IPS-NIHi11 (cell line): ENCODE results near the gene OR2T2.
A peak's percentile ranks its signal among the peaks of the same experiment; 100 is the strongest.
"Not testable (repeated sequence)": the region's sequence is repeated elsewhere in the genome, so short reads cannot be mapped to it uniquely, and the experiment has no call there.

Source experiments
- DNase-seq: peaks from one replicate; pipeline ENCODE4 v3.0.0; 2012; ENCODE audit warnings: mixed read lengths, low spot score

The OR2T2 gene

GRCh38 chr1:248445399-248445798, at the start of gene OR2T2:
TSS of gene OR2T2 (plus strand) at chr1:248445637. CDS start at chr1:248452798, 7,161 bp downstream.
- DNase-seq, result not testable (repeated sequence)

- no peak for DNase-seq
These were observed 42.7 kb upstream of the OR2T2 start, which contains the start of gene OR2T1 for GRCh38 chr1:248402748-248403147. TSS of gene OR2T1 (plus strand) at chr1:248403048. CDS start at chr1:248406148, 3,100 bp downstream.

- DNase-seq, result peak; percentile 9
These were observed 41.4 kb upstream of the OR2T2 start for GRCh38 chr1:248404024-248404423.

- no peak for DNase-seq
These were observed 38.4 kb upstream of the OR2T2 start for GRCh38 chr1:248406721-248407692.

- DNase-seq, result no peak
These were observed 29.2 kb upstream of the OR2T2 start for GRCh38 chr1:248416226-248416625.

- no peak for DNase-seq
These were observed 27.6 kb upstream of the OR2T2 start for GRCh38 chr1:248417854-248418253.

- no peak for DNase-seq
These were observed 24.1 kb upstream of the OR2T2 start for GRCh38 chr1:248421384-248421783.

GRCh38 chr1:248427526-248428191, 17.8 kb upstream of the OR2T2 start:
- not testable (repeated sequence) for DNase-seq

- DNase-seq, result not testable (repeated sequence)
These were observed 17.3 kb upstream of the OR2T2 start for GRCh38 chr1:248428192-248428533.

- DNase-seq, result not testable (repeated sequence)
These were observed 13.8 kb upstream of the OR2T2 start for GRCh38 chr1:248431683-248432082.

- DNase-seq, result not testable (repeated sequence)
These were observed 13.2 kb upstream of the OR2T2 start for GRCh38 chr1:248432201-248432600.

GRCh38 chr1:248433811-248434415, 11.5 kb upstream of the OR2T2 start:
- not testable (repeated sequence) for DNase-seq

- DNase-seq, result not testable (repeated sequence)
These were observed 10.5 kb upstream of the OR2T2 start for GRCh38 chr1:248434913-248435312.

GRCh38 chr1:248436303-248436702, 9.1 kb upstream of the OR2T2 start:
- not testable (repeated sequence) for DNase-seq

GRCh38 chr1:248438668-248439067, 6.8 kb upstream of the OR2T2 start:
- DNase-seq, result not testable (repeated sequence)

GRCh38 chr1:248439283-248439682, 6.2 kb upstream of the OR2T2 start:
- DNase-seq, result not testable (repeated sequence)

- not testable (repeated sequence) for DNase-seq
These were observed 2.7 kb upstream of the OR2T2 start for GRCh38 chr1:248442500-248443277.

- DNase-seq, result not testable (repeated sequence)
These were observed 834 bp upstream of the OR2T2 start for GRCh38 chr1:248444603-248445002.

- DNase-seq, result not testable (repeated sequence)
These were observed 3.1 kb downstream of the OR2T2 start for GRCh38 chr1:248448409-248449074.

GRCh38 chr1:248449821-248450465, 4.5 kb downstream of the OR2T2 start:
- DNase-seq, result not testable (repeated sequence)
